NCI-H82 treated with DMSO at 0.1 percent for 48 hours (cell line): ENCODE results near the gene CADM1.

ENCODE experiments used
- DNase-seq: peaks from one replicate; lab custom pipeline; 2025; ENCODE audit not compliant: unreplicated experiment; lab: John Stamatoyannopoulos, UW

Gene CADM1

GRCh38 chr11:115217726-115218311 is 286.4 kb downstream of the CADM1 start:
- DNase-seq = no peak

GRCh38 chr11:115215694-115216617 is 288.3 kb downstream of the CADM1 start:
- DNase-seq = no peak

GRCh38 chr11:115214644-115215234 is 289.5 kb downstream of the CADM1 start:
- DNase-seq = no peak

GRCh38 chr11:115213007-115213406 is 291.2 kb downstream of the CADM1 start:
- no peak for DNase-seq

GRCh38 chr11:115208808-115209259 is 295.4 kb downstream of the CADM1 start:
- DNase-seq = no peak

GRCh38 chr11:115207916-115208315 is 296.3 kb downstream of the CADM1 start:
- DNase-seq = no peak

GRCh38 chr11:115207166-115207591 is 297.0 kb downstream of the CADM1 start:
- DNase-seq = peak; percentile 72

GRCh38 chr11:115206365-115207022 is 297.7 kb downstream of the CADM1 start:
- no peak for DNase-seq

- DNase-seq = no peak
Measured at GRCh38 chr11:115202900-115203552, 301.2 kb downstream of the CADM1 start.

- DNase-seq = peak; percentile 56
Measured at GRCh38 chr11:115202074-115202473, 302.1 kb downstream of the CADM1 start.

- no peak for DNase-seq
Measured at GRCh38 chr11:115201111-115201792, 303.0 kb downstream of the CADM1 start.

- DNase-seq = no peak
Measured at GRCh38 chr11:115199481-115200069, 304.6 kb downstream of the CADM1 start.

GRCh38 chr11:115198321-115198741 is 305.9 kb downstream of the CADM1 start:
- DNase-seq = no peak

GRCh38 chr11:115197433-115197832 is 306.8 kb downstream of the CADM1 start:
- DNase-seq = no peak

GRCh38 chr11:115197031-115197430 is 307.2 kb downstream of the CADM1 start:
- DNase-seq = no peak

GRCh38 chr11:115194802-115195110 is 309.5 kb downstream of the CADM1 start:
- no peak for DNase-seq

GRCh38 chr11:115193914-115194801 is 310.1 kb downstream of the CADM1 start:
- DNase-seq = no peak

GRCh38 chr11:115191761-115192160 is 312.5 kb downstream of the CADM1 start:
- no peak for DNase-seq

GRCh38 chr11:115190196-115190595 is 314.0 kb downstream of the CADM1 start:
- peak; percentile 91 for DNase-seq
